ENCODE data around the gene ENTPD6.

Gene ENTPD6

GRCh38 chr20:25242231-25242630 is 46.7 kb downstream of the ENTPD6 start:
- no peak for DNase-seq (ENCODE audit: low spot score)

- no peak for DNase-seq (ENCODE audit: low spot score)
Measured at GRCh38 chr20:25243416-25243979, 48.0 kb downstream of the ENTPD6 start.

- DNase-seq (ENCODE audit: low spot score), result no peak
Measured at GRCh38 chr20:25244976-25245375, 49.5 kb downstream of the ENTPD6 start.

GRCh38 chr20:25245461-25245860 is 49.9 kb downstream of the ENTPD6 start:
- no peak for DNase-seq (ENCODE audit: low spot score)

GRCh38 chr20:25246182-25246999 is 50.9 kb downstream of the ENTPD6 start:
- DNase-seq (ENCODE audit: low spot score), result no peak

GRCh38 chr20:25247000-25247517 is 51.5 kb downstream of the ENTPD6 start:
- peak; percentile 91 for DNase-seq (ENCODE audit: low spot score)

- DNase-seq (ENCODE audit: low spot score), result peak; percentile 66
Measured at GRCh38 chr20:25247518-25247955, 52.0 kb downstream of the ENTPD6 start.

- DNase-seq (ENCODE audit: low spot score), result peak; percentile 97
Measured at GRCh38 chr20:25247956-25248785, 52.7 kb downstream of the ENTPD6 start, which contains the start of gene PYGB. Gene PYGB, plus strand, starts transcription at chr20:25248085. Its CDS starts 94 bp downstream, at chr20:25248179.

GRCh38 chr20:25248786-25249172 is 53.3 kb downstream of the ENTPD6 start:
- no peak for DNase-seq (ENCODE audit: low spot score)

GRCh38 chr20:25249198-25249931 is 53.9 kb downstream of the ENTPD6 start:
- DNase-seq (ENCODE audit: low spot score), result no peak

- DNase-seq (ENCODE audit: low spot score), result no peak
Measured at GRCh38 chr20:25250508-25250907, 55.0 kb downstream of the ENTPD6 start.

GRCh38 chr20:25251019-25251418 is 55.5 kb downstream of the ENTPD6 start:
- no peak for DNase-seq (ENCODE audit: low spot score)

GRCh38 chr20:25251558-25251957 is 56.0 kb downstream of the ENTPD6 start:
- DNase-seq (ENCODE audit: low spot score), result no peak

- DNase-seq (ENCODE audit: low spot score), result no peak
Measured at GRCh38 chr20:25252230-25252651, 56.7 kb downstream of the ENTPD6 start.

- peak; percentile 61 for DNase-seq (ENCODE audit: low spot score)
Measured at GRCh38 chr20:25252686-25253421, 57.3 kb downstream of the ENTPD6 start.

- no peak for DNase-seq (ENCODE audit: low spot score)
Measured at GRCh38 chr20:25253606-25254275, 58.2 kb downstream of the ENTPD6 start.

- no peak for DNase-seq (ENCODE audit: low spot score)
Measured at GRCh38 chr20:25254571-25254970, 59.1 kb downstream of the ENTPD6 start.

- no peak for DNase-seq (ENCODE audit: low spot score)
Measured at GRCh38 chr20:25254986-25255680, 59.6 kb downstream of the ENTPD6 start.

GRCh38 chr20:25256226-25256859 is 60.8 kb downstream of the ENTPD6 start:
- no peak for DNase-seq (ENCODE audit: low spot score)

All from HuH-7 (cell line).